Fibroblast of upper back skin (primary cell): ENCODE data around the gene ACOT7.
"Not testable (repeated sequence)": the region's sequence is repeated elsewhere in the genome, so short reads cannot be mapped to it uniquely, and the experiment has no call there.

Source experiments
- DNase-seq: peaks from one replicate; pipeline ENCODE4 v3.0.0-alpha.2; 2013

ACOT7 gene

DNA sequence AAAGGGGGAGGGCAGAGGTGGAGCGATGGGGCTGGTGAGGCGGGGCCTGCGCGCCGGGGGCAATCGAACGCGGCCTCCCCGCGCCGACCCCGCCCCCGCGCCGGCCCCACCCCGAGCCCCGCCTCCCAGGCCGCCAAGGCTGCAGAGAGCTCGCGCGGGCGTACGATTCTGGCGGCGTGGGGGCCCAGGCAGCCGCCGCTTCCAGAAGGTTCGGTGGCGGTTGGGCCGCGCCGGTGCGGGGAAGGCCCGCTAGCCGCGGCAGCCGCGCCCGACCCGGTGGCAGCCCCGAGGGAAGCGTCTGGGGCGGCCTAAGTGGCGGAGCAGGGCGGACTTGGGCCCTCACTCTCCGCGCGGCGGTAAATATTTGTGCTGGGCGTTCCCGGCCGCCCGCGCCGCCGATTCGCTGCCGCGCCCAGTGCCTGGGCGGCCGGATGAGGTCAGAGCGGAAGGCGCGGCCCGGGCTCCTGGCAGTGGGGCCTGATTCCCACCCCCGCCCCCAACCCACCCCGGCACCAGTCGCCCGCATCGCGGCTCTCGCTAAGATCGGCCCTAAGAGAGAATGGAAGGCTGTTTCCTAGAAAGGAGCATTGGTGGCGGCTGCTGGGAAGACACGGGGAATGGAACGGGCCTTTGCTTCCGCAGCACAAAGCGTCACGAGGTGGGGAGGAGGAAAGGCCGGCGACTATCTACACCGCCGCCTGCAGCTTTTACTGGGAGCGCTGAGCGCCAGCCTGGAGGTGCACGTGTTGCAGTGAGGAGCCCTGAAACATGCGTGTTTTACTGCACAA is at the start of gene ACOT7:
Gene ACOT7 (minus strand): TSS at position 368 of the 788 bp plus-strand sequence. CDS start 368 bp downstream, outside the sequence.
- DNase-seq = peak; percentile 80

GRCh38 chr1:6441586-6441985 is 48.0 kb upstream of the ACOT7 start:
- DNase-seq = no peak

DNA sequence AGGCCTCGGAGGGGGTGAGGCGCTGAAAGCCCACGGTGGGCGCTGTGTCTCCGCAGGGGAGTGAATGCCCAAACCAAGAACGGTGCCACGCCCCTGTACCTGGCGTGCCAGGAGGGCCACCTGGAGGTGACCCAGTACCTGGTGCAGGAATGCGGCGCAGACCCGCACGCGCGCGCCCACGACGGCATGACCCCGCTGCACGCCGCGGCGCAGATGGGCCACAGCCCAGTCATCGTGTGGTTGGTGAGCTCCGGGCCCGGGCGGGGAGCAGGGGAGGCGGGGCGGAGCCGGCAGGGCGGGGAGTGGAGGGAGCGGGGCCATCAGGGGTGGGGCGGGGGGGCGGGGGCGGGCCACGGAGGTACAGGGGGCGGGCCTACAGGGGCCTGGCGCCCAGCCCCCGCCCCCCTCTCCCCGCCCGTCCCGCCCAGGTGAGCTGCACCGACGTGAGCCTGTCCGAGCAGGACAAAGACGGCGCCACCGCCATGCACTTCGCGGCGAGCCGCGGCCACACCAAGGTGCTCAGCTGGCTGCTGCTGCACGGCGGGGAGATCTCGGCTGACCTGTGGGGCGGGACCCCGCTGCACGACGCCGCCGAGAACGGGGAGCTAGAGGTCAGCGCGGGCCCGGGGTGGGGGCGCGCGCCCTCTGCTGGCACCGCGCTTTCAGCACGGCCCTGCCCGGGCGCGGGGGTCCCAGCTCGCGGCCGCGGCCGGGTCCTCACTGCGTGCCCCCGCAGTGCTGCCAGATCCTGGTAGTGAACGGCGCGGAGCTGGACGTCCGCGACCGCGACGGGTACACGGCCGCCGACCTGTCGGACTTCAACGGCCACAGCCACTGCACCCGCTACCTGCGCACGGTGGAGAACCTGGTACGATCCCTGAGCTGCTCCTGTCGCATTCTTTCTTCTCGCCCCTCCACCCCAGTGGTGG is 46.9 kb upstream of the ACOT7 start:
- peak; percentile 31 for DNase-seq

- DNase-seq = peak; percentile 37
Observed at GRCh38 chr1:6438047-6438525, 44.5 kb upstream of the ACOT7 start.

- DNase-seq = not testable (repeated sequence)
Observed at GRCh38 chr1:6437012-6437700, 43.6 kb upstream of the ACOT7 start.

GRCh38 chr1:6436277-6436676 is 42.7 kb upstream of the ACOT7 start:
- DNase-seq = not testable (repeated sequence)

GRCh38 chr1:6435547-6435946 is 42.0 kb upstream of the ACOT7 start:
- no peak for DNase-seq

GRCh38 chr1:6435129-6435528 is 41.6 kb upstream of the ACOT7 start:
- DNase-seq = no peak

GRCh38 chr1:6434186-6434585 is 40.6 kb upstream of the ACOT7 start:
- DNase-seq = no peak

GRCh38 chr1:6431645-6432579 is 38.3 kb upstream of the ACOT7 start:
- not testable (repeated sequence) for DNase-seq

- DNase-seq = not testable (repeated sequence)
Observed at GRCh38 chr1:6429660-6430411, 36.3 kb upstream of the ACOT7 start.

DNA sequence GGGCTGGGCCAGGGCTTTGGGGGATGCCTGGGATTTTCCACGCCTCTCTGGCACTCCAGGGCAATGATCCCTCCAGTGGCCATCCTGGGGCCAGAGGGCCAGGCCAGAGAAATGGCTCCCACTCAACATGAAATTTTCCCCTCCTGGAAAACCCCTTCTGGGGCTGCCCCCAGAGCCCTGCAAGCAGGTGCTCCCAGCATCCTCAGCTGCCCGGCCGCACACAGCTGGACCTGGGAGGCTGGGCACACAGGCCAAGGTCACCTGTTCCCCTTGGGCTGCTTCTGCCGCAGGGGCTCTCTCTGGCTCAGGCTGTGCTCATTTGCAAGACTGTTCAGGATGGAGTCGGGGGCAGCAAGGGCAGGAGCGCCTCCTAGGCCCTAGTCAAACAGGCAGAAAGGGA is 34.9 kb upstream of the ACOT7 start:
- DNase-seq = not testable (repeated sequence)

GRCh38 chr1:6427441-6428390 is 34.1 kb upstream of the ACOT7 start:
- DNase-seq = no peak

DNA sequence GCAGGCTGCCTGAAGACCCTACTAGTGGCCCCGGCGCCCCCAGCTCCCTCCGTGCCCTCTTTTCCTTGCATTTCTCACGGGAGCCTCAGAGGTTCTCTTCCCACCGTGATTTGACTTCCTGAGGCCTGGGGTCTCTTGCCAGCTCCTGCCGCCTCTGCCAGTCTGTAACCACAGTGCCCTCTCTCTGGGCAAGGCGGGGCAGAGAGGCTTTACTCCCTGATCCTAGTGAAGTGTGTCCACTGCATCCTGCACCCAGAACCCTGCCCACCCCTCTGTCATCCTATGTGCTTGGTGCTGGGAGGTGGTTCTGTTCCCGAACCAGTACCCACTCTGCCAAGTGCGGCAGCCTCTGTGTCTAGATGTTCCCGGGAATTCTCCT is 33.4 kb upstream of the ACOT7 start:
- no peak for DNase-seq

DNA sequence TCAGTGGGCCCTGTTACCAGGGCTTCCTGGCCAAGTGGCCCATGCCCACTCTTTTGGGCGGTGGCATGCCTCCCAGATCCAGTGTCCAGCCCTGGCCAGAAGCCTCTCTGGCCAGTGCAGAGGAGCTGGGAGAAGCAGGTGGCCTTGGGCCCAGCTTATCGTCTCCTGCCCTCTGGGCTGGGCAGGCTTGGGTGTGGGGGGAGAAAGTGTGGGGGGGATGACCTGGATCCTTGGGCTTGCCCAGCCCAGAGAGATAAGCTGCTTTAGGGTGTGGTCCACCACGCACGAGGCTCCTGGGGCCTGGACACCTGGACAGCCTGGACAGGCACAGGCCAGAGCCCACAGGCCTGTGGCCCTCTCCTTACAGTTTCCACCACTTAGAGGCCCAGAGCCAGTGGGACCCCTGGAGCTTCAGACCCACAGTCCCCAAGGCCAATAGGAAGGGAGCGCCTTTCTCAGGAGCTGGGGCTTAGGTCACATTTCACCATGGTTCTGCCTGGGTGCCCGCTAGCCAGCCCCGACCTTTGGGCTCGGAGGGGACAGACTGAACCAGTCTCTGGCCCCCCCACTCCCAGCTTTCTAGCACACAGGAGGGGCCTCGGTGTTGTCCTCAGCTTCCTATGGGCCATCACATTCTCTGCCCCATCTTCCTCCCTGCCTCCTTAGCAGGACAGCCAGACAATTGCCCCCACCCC is 32.9 kb upstream of the ACOT7 start:
- DNase-seq = no peak

GRCh38 chr1:6425658-6426057 is 32.1 kb upstream of the ACOT7 start:
- DNase-seq = no peak

DNA sequence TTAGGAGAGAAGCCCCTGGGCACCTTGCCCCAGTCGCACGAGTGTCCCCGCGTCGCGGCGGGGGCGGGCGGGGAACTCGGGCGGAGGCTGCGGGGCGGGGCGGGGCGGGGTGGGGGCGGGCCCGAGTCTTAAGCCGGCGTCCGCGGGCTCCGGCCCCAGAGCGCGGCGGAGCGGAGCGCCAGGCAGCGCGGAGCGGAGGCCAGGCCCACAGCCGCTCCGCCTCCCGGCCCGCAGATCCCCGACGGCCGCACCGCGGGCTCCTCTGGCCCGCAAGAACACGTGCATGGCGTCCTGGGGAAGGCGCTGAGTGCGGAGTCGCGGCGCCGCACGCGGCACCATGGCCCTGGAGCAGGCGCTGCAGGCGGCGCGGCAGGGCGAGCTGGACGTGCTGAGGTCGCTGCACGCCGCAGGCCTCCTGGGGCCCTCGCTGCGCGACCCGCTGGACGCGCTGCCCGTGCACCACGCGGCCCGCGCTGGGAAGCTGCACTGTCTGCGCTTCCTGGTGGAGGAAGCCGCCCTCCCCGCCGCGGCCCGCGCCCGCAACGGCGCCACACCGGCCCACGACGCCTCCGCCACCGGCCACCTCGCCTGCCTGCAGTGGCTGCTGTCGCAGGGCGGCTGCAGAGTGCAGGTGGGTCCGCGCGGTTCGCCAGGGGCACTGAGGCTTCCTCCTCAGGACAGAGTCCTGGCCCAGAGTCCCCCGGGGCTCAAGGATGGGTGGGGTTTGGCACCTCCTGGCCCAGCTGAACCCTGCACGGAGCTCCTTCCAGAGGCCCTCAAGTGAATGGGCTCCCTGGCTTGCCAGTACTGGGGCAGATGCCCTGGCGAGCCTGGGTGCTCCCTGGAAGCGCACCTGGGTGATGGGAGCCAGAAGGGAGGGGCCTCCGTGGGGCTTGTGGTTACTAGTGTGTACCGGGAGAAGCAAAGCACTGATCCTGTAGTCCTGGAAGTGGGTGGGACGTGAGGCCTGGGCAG is 31.3 kb upstream of the ACOT7 start, which contains the start of gene ESPN:
Gene ESPN (plus strand): TSS at position 158 of the 975 bp plus-strand sequence. CDS start 180 bp downstream, at position 338.
- no peak for DNase-seq
